HCT116 (cell line): ENCODE measurements around the gene PFDN4. TPM values are rescaled to one million over a fixed set of nuclear protein-coding genes. Genes with fewer than 3 reads are reported as not detected.

Experiments
- ATAC-seq: fragments of 200-7000 bp; cut with Tn5 transposase; 2 replicates; pipeline ENCODE4 v1.9.1; 2020; ENCODE audit warnings: mild to moderate bottlenecking, moderate library complexity
- BruUV-seq: library from RNA; stranded (reverse); fragments of 400-500 nt; replicated peaks from 2 replicates; lab custom pipeline; 2021; lab: Mats Ljungman, UMichigan
- CTCF ChIA-PET: fragments of 300-600 bp; sonication (Branson Sonifier 250); formaldehyde crosslinking; loops from one replicate; lab custom pipeline; 2021; ENCODE audit warnings: antibody characterized with exemption; lab: Charles Lee
- POLR2A ChIA-PET: fragments of 300-600, 350-600 bp; sonication (Branson Sonifier 250); formaldehyde crosslinking; loops from one replicate; lab custom pipeline; 2021; ENCODE audit warnings: antibody characterized with exemption; lab: Charles Lee
- RAD21 ChIA-PET, 2 experiments: fragments of 300-600 bp; sonication (Branson Sonifier 250); formaldehyde crosslinking; loops; one replicate each; lab custom pipeline; 2023; ENCODE audit warnings: low total read pairs in 2 of 2; ENCODE audit not compliant: uncharacterized antibody in 2 of 2, unreplicated experiment in 2 of 2, low non-redundant PET in 1 of 2; lab: Charles Lee
- DNase-seq: peaks from one replicate; pipeline ENCODE4 v3.0.0-alpha.2; 2010; ENCODE audit warnings: low read depth, low spot score
- H2AFZ ChIP-seq: fragments of 200-600 bp; shearing (Covaris generic), sonication (generic); 2 replicates; pipeline ENCODE4 v1.6.1; 2017; ENCODE audit warnings: low read depth, mixed run types, mixed read lengths, antibody characterized with exemption, low read length; ENCODE audit not compliant: poor library complexity, severe bottlenecking
- H3K27ac ChIP-seq: 2 replicates; pipeline ENCODE4 v1.5.1; 2012; ENCODE audit warnings: low read depth, low read length
- H3K27me3 ChIP-seq: fragments of 200-600 bp; sonication (generic); 2 replicates; pipeline ENCODE4 v1.6.1; 2016; ENCODE audit warnings: mixed run types, low read length, mixed read lengths; ENCODE audit not compliant: insufficient read depth
- H3K36me3 ChIP-seq, 2 experiments: fragments of 200-500 bp in 1 of 2; fragments of 200-600 bp in 1 of 2; sonication (Bioruptor generic) in 1 of 2; sonication (generic) in 1 of 2; 2 replicates each; pipeline versions ENCODE4 v1.5.1 to v1.6.1; 2014 to 2016; ENCODE audit warnings: low read length in 2 of 2, inconsistent platforms in 1 of 2, mixed read lengths in 1 of 2, mixed run types in 1 of 2; ENCODE audit not compliant: insufficient read depth in 2 of 2, control insufficient read depth in 1 of 2
- H3K4me1 ChIP-seq, 2 experiments: fragments of 200-600 bp in 1 of 2; sonication (generic) in 1 of 2; 2 replicates each; pipeline versions ENCODE4 v1.5.1 to v1.6.1; 2012 to 2017; ENCODE audit warnings: low read length in 2 of 2, inconsistent platforms in 1 of 2, mild to moderate bottlenecking in 1 of 2, mixed read lengths in 1 of 2, mixed run types in 1 of 2, moderate library complexity in 1 of 2; ENCODE audit not compliant: insufficient read depth in 2 of 2, control insufficient read depth in 1 of 2
- H3K4me2 ChIP-seq: fragments of 200-600 bp; sonication (generic); 2 replicates; pipeline ENCODE4 v1.6.1; 2017; ENCODE audit warnings: mixed run types, low read length, mixed read lengths
- H3K4me3 ChIP-seq, 2 experiments: fragments of 200-600 bp in 1 of 2; sonication (generic) in 1 of 2; replicated peaks in 1 of 2; 2 replicates each; pipeline ENCODE4 v1.5.1; 2011 to 2016; ENCODE audit warnings: low read length in 2 of 2, control low read depth in 1 of 2, low read depth in 1 of 2, mild to moderate bottlenecking in 1 of 2, mixed read lengths in 1 of 2, mixed run types in 1 of 2
- H3K79me2 ChIP-seq: fragments of 200-600 bp; sonication (generic); 2 replicates; pipeline ENCODE4 v1.6.1; 2017; ENCODE audit warnings: mild to moderate bottlenecking, mixed run types, low read length, moderate library complexity, mixed read lengths; ENCODE audit not compliant: insufficient read depth
- H3K9ac ChIP-seq: fragments of 200-600 bp; sonication (generic); 2 replicates; pipeline ENCODE4 v1.6.1; 2016; ENCODE audit warnings: low read length, mixed read lengths
- H3K9me2 ChIP-seq: fragments of 200-600 bp; sonication (generic), shearing (Covaris generic); 2 replicates; pipeline ENCODE4 v1.6.1; 2017; ENCODE audit warnings: mixed run types, mild to moderate bottlenecking, moderate library complexity; ENCODE audit not compliant: insufficient read depth
- H3K9me3 ChIP-seq, 2 experiments: fragments of 200-500 bp in 1 of 2; fragments of 200-600 bp in 1 of 2; sonication (Bioruptor generic) in 1 of 2; sonication (generic) in 1 of 2; 2 replicates each; pipeline ENCODE4 v1.6.1; 2014 to 2017; ENCODE audit warnings: low read length in 2 of 2, mixed read lengths in 2 of 2, inconsistent platforms in 1 of 2, low read depth in 1 of 2, mild to moderate bottlenecking in 1 of 2, mixed run types in 1 of 2, moderate library complexity in 1 of 2; ENCODE audit not compliant: control insufficient read depth in 1 of 2, insufficient read depth in 1 of 2
- H4K20me1 ChIP-seq: fragments of 200-600 bp; sonication (generic), shearing (Covaris generic); 2 replicates; pipeline ENCODE4 v1.6.1; 2017; ENCODE audit warnings: mixed run types, mild to moderate bottlenecking, moderate library complexity; ENCODE audit not compliant: insufficient read depth
- CBX3 ChIP-seq: IDR thresholded peaks from 2 replicates; pipeline ENCODE4 v1.6.1; 2012; ENCODE audit warnings: low read depth
- CEBPB ChIP-seq: IDR thresholded peaks from 2 replicates; pipeline ENCODE4 v1.6.1; 2012; ENCODE audit warnings: low read depth
- EGR1 ChIP-seq: IDR thresholded peaks from 2 replicates; pipeline ENCODE4 v1.6.1; 2012; ENCODE audit warnings: low read depth
- EZH2 ChIP-seq: fragments of 200-600 bp; sonication (generic); IDR thresholded peaks from 2 replicates; pipeline ENCODE4 v1.6.1; 2017; ENCODE audit warnings: antibody characterized with exemption, mixed run types
- FOSL1 ChIP-seq: IDR thresholded peaks from 2 replicates; pipeline ENCODE4 v1.6.1; 2012; ENCODE audit warnings: low read depth
- JUND ChIP-seq: IDR thresholded peaks from 2 replicates; pipeline ENCODE4 v1.6.1; 2012
- POLR2A ChIP-seq: IDR thresholded peaks from 2 replicates; pipeline ENCODE4 v1.7.0; 2011; ENCODE audit warnings: borderline replicate concordance; ENCODE audit not compliant: insufficient read depth, insufficient read length; ENCODE audit errors: extremely low read depth
- RAD21 ChIP-seq: IDR thresholded peaks from 2 replicates; pipeline ENCODE4 v1.6.1; 2012; ENCODE audit warnings: low read depth, mild to moderate bottlenecking
- SIN3A ChIP-seq: IDR thresholded peaks from 2 replicates; pipeline ENCODE4 v1.6.1; 2012; ENCODE audit warnings: low read depth
- SRF ChIP-seq: IDR thresholded peaks from 2 replicates; pipeline ENCODE4 v1.6.1; 2012; ENCODE audit warnings: low read depth
- TCF7L2 ChIP-seq: IDR thresholded peaks from 2 replicates; pipeline ENCODE4 v1.7.0; 2011; ENCODE audit warnings: borderline replicate concordance, inconsistent platforms; ENCODE audit not compliant: insufficient read depth, insufficient read length; ENCODE audit errors: extremely low read depth
- intact Hi-C: fragments of 100-400 bp; cut with micrococcal nuclease; formaldehyde crosslinking; loops from 2 replicates; pipeline ENCODE4 v1.10.0; 2022
- total RNA-seq: library from RNA; stranded (reverse); gene quantifications from one replicate; pipeline ENCODE4 v1.2.1, GENCODE V29; 2021; ENCODE audit not compliant: unreplicated experiment
- TF ChIP-seq, protein P1 (sequence below): IDR thresholded peaks from 2 replicates; pipeline ENCODE4 v1.6.1; 2011; ENCODE audit warnings: mild to moderate bottlenecking, low read length, moderate library complexity; ENCODE audit not compliant: insufficient replicate concordance; ENCODE audit errors: extremely low read depth
- TF ChIP-seq, protein P2 (sequence below): IDR thresholded peaks from 2 replicates; pipeline ENCODE4 v1.6.1; 2012
- TF ChIP-seq, protein P3 (sequence below): IDR thresholded peaks from 2 replicates; pipeline ENCODE4 v1.6.1; 2012; ENCODE audit warnings: low read depth
- TF ChIP-seq, protein P4 (sequence below): IDR thresholded peaks from 2 replicates; pipeline ENCODE4 v1.6.1; 2012

Gene PFDN4
- total RNA-seq, 1 experiment from 2014 or later: 71.5 TPM

DNA sequence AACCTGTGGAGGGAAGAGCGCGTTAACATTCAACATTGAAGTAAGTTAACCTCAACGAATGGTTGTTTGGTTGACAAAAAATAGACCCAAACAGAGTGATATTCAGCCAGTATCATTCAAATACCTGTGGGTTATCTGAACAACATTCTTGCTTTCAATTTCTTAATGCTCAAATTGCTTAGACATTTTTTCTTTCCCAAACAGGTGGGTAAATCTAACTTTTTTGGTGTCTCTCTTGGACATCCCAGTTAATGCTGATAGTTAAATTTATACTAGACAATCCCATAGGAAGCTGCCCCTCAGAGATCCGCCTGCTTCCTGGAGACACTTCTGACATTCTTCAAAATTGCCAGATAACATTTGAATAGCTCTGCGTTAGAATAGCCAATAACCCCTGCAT lies 14.1 kb upstream of the PFDN4 start:
- Histone ChIP-seq H2AFZ (no peak overlapping the region), H3K4me3 (no peak overlapping the region), H3K9me3 (no peaks in the 10 kb centered on the region), H3K4me2 (no peak overlapping the region), H3K9ac (no peak overlapping the region), H3K4me1 (peaks cover 27 to 58% of the 10 kb centered on the region in 2 experiments), H4K20me1 (no peaks in the 10 kb centered on the region), H3K36me3 (no peaks in the 10 kb centered on the region), H3K27me3 (no peaks in the 10 kb centered on the region), H3K9me2 (no peaks in the 10 kb centered on the region), H3K79me2 (no peaks in the 10 kb centered on the region), H3K27ac (no peak overlapping the region)
- no peak for DNase-seq
- CTCF ChIA-PET: interaction anchor here (1.3 to 3.5 kb wide), 3 partner anchors 88 to 96 kb away, joined by 4 to 26 read pairs (median 23); no protein-coding TSS in a partner anchor
- no peak for TF ChIP-seq CEBPB
- TF ChIP-seq RAD21: no peak
- no peak for TF ChIP-seq SIN3A
- no peak for TF ChIP-seq EGR1
- TF ChIP-seq, protein P1, sequence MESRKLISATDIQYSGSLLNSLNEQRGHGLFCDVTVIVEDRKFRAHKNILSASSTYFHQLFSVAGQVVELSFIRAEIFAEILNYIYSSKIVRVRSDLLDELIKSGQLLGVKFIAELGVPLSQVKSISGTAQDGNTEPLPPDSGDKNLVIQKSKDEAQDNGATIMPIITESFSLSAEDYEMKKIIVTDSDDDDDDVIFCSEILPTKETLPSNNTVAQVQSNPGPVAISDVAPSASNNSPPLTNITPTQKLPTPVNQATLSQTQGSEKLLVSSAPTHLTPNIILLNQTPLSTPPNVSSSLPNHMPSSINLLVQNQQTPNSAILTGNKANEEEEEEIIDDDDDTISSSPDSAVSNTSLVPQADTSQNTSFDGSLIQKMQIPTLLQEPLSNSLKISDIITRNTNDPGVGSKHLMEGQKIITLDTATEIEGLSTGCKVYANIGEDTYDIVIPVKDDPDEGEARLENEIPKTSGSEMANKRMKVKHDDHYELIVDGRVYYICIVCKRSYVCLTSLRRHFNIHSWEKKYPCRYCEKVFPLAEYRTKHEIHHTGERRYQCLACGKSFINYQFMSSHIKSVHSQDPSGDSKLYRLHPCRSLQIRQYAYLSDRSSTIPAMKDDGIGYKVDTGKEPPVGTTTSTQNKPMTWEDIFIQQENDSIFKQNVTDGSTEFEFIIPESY: no peak
- TF ChIP-seq JUND: no peak
- TF ChIP-seq POLR2A: no peak
- TF ChIP-seq CBX3: no peak
- no peak for TF ChIP-seq SRF
- no peak for TF ChIP-seq TCF7L2
- TF ChIP-seq, protein P2, sequence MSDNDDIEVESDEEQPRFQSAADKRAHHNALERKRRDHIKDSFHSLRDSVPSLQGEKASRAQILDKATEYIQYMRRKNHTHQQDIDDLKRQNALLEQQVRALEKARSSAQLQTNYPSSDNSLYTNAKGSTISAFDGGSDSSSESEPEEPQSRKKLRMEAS: no peak
- TF ChIP-seq, protein P3, sequence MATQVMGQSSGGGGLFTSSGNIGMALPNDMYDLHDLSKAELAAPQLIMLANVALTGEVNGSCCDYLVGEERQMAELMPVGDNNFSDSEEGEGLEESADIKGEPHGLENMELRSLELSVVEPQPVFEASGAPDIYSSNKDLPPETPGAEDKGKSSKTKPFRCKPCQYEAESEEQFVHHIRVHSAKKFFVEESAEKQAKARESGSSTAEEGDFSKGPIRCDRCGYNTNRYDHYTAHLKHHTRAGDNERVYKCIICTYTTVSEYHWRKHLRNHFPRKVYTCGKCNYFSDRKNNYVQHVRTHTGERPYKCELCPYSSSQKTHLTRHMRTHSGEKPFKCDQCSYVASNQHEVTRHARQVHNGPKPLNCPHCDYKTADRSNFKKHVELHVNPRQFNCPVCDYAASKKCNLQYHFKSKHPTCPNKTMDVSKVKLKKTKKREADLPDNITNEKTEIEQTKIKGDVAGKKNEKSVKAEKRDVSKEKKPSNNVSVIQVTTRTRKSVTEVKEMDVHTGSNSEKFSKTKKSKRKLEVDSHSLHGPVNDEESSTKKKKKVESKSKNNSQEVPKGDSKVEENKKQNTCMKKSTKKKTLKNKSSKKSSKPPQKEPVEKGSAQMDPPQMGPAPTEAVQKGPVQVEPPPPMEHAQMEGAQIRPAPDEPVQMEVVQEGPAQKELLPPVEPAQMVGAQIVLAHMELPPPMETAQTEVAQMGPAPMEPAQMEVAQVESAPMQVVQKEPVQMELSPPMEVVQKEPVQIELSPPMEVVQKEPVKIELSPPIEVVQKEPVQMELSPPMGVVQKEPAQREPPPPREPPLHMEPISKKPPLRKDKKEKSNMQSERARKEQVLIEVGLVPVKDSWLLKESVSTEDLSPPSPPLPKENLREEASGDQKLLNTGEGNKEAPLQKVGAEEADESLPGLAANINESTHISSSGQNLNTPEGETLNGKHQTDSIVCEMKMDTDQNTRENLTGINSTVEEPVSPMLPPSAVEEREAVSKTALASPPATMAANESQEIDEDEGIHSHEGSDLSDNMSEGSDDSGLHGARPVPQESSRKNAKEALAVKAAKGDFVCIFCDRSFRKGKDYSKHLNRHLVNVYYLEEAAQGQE: no peak
- TF ChIP-seq FOSL1: no peak
- TF ChIP-seq, protein P4, sequence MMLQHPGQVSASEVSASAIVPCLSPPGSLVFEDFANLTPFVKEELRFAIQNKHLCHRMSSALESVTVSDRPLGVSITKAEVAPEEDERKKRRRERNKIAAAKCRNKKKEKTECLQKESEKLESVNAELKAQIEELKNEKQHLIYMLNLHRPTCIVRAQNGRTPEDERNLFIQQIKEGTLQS: no peak
- TF ChIP-seq EZH2: no peak
- POLR2A ChIA-PET: no interaction called here
- RAD21 ChIA-PET: no interaction called here
- ATAC-seq: no peak
- BruUV-seq: no TSS peak
- intact Hi-C loops: no loop called here
